Measurements from ENCODE around the gene KRTAP2-3. TPM values are rescaled to one million over a fixed set of nuclear protein-coding genes. Genes with fewer than 3 reads are reported as not detected.

KRTAP2-3 gene
- total and polyA plus RNA-seq, 2 of the 4 experiments (the other 2 are of a cell fraction): 1.4 to 35.2 TPM

DNA sequence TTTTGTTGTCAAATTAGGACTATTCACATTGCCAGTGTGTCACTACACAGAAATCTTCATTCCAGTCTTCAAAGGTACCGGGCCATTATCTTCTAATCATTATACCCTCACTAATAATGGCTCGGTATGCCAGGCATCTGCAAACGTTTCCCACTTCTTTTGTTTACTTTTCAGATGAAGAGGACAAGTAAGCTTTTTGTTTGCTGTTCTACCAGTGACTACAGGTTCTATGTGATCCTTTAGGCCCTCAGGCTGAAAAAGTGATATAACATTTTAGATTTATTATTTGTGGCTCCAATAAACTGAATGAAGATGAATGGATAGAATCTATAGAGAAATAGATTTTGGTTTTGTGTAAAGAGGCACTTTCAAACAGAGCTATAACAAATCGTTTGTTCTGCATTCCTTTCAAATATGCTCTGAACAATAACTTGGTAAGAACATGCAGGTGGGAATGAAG, 50.6 kb downstream of the KRTAP2-3 start:
- in situ Hi-C loops (cut with MboI; ENCODE audit: low sequenced_read_pairs): no loop called here
- Histone ChIP-seq H2BK20ac (ENCODE audit: low read depth, low read length) (no peak overlapping the region), H3K56ac (ENCODE audit: extremely low read depth, insufficient read depth, low read length) (no peak overlapping the region), H3K27ac (ENCODE audit: insufficient read depth, low read length) (no peak overlapping the region), H2BK15ac (ENCODE audit: low read depth, low read length) (no peak overlapping the region), H4K8ac (ENCODE audit: low read depth in 2 of 2, low read length in 2 of 2) (no peak overlapping the region), H3K23ac (ENCODE audit: low read depth, low read length) (no peak overlapping the region), H2AFZ (replicated peaks; ENCODE audit: low read length, poor library complexity) (no peak overlapping the region), H3K27me3 (ENCODE audit: control insufficient read depth, insufficient read depth, low read length) (no peaks in the 10 kb centered on the region), H3K9me1 (ENCODE audit: insufficient read depth, low read length) (no peaks in the 10 kb centered on the region; the same call in 1 of the 2 replicates), H4K5ac (ENCODE audit: low read depth, low read length) (no peak overlapping the region), H4K91ac (ENCODE audit: insufficient read depth, low read depth, low read length) (no peak overlapping the region), H3K18ac (ENCODE audit: low read depth, low read length) (no peak overlapping the region), H3K9ac (ENCODE audit: low read depth, low read length) (no peak overlapping the region), H3K9me3 (ENCODE audit: control insufficient read depth, insufficient read depth, low read length) (no peaks in the 10 kb centered on the region), H3K4me2 (ENCODE audit: low read depth, low read length) (no peak overlapping the region), H3K4ac (ENCODE audit: low read depth, low read length) (no peak overlapping the region), H2BK5ac (ENCODE audit: low read depth, low read length, poor library complexity, severe bottlenecking) (no peak overlapping the region), H2AK5ac (ENCODE audit: low read depth, low read length) (no peak overlapping the region), H3K79me1 (ENCODE audit: low read depth in 1 of 2, low read length in 2 of 2) (no peaks in the 10 kb centered on the region), H2BK120ac (ENCODE audit: low read depth, low read length) (no peak overlapping the region), H3K14ac (replicated peaks; ENCODE audit: low read depth, low read length) (no peak overlapping the region), H4K20me1 (ENCODE audit: insufficient read depth, low read length) (no peaks in the 10 kb centered on the region), H3K4me1 (ENCODE audit: control insufficient read depth, insufficient read depth, low read length) (peaks cover 1% of the 10 kb centered on the region; the same call in 1 of the 2 replicates), H3K4me3 (ENCODE audit: insufficient read depth, low read depth, low read length) (no peak overlapping the region), H3K36me3 (ENCODE audit: control insufficient read depth, insufficient read depth, low read length) (no peaks in the 10 kb centered on the region), H2AK9ac (replicated peaks; ENCODE audit: low read depth, low read length, poor library complexity) (no peak overlapping the region)
- dilution Hi-C loops (cut with HindIII; ENCODE audit: low sequenced_read_pairs, unreplicated experiment): no loop called here
- ChIA-PET POLR2A (ENCODE audit: unreplicated experiment) (no interaction called here), CTCF (interaction anchor here (0.6 to 0.9 kb wide), 2 partner anchors 11 to 18 kb away, joined by 3 to 6 read pairs; no protein-coding TSS in a partner anchor)
- WGBS, 2 experiments (ENCODE audit: extremely low coverage in 2 of 2, insufficient read length in 1 of 2): no CpG with 5 or more reads among the region's 4 CpGs
- ATAC-seq (ENCODE audit: low read depth): no peak
- no peak for TF ChIP-seq RFX5 (IDR thresholded peaks at IDR 0.05; ENCODE audit: low read depth, low read length)
- no peak for TF ChIP-seq MXI1 (IDR thresholded peaks at IDR 0.05; ENCODE audit: borderline replicate concordance, low read depth, low read length)
- no peak for TF ChIP-seq FOS (IDR thresholded peaks at IDR 0.05; ENCODE audit: low read depth, low read length)
- intact Hi-C loops (cut with micrococcal nuclease): no loop called here
- no TSS peak for BruUV-seq (replicated peaks)
- no peak for DNase-seq

Other genes with a start within 250 kb of the KRTAP2-3 start
Only the 30 nearest of the 38 such genes appear.
- not detected in 2 replicates for gene KRT20, start 174.9 kb downstream of the KRTAP2-3 start, total RNA-seq (2012; rRNA removed)
- gene KRT20, start 174.9 kb downstream of the KRTAP2-3 start, polyA plus RNA-seq (2012; rRNA removed): not detected in 2 replicates
- gene KRT23, start 122.5 kb downstream of the KRTAP2-3 start, total RNA-seq (2012; rRNA removed): 0.28 and 0.36 TPM in 2 replicates
- 0.32 and 0.39 TPM in 2 replicates for gene KRT23, start 122.5 kb downstream of the KRTAP2-3 start, polyA plus RNA-seq (2012; rRNA removed)
- gene KRT39, start 93.2 kb downstream of the KRTAP2-3 start, total RNA-seq (2012; rRNA removed): not detected in 2 replicates
- gene KRT39, start 93.2 kb downstream of the KRTAP2-3 start, polyA plus RNA-seq (2012; rRNA removed): 0.15 TPM in 1 of 2 replicates, not detected in the other
- not detected in 2 replicates for gene KRT40, start 75.8 kb downstream of the KRTAP2-3 start, total RNA-seq (2012; rRNA removed)
- gene KRT40, start 75.8 kb downstream of the KRTAP2-3 start, polyA plus RNA-seq (2012; rRNA removed): not detected in 2 replicates
- not detected in 2 replicates for gene KRTAP3-3, start 66.0 kb downstream of the KRTAP2-3 start, total RNA-seq (2012; rRNA removed)
- gene KRTAP3-3, start 66.0 kb downstream of the KRTAP2-3 start, polyA plus RNA-seq (2012; rRNA removed): not detected in 2 replicates
- gene KRTAP3-2, start 60.2 kb downstream of the KRTAP2-3 start, total RNA-seq (2012; rRNA removed): not detected in 2 replicates
- not detected in 2 replicates for gene KRTAP3-2, start 60.2 kb downstream of the KRTAP2-3 start, polyA plus RNA-seq (2012; rRNA removed)
- not detected in 2 replicates for gene KRTAP3-1, start 51.0 kb downstream of the KRTAP2-3 start, total RNA-seq (2012; rRNA removed)
- not detected in 2 replicates for gene KRTAP3-1, start 51.0 kb downstream of the KRTAP2-3 start, polyA plus RNA-seq (2012; rRNA removed)
- gene KRTAP1-5, start 32.9 kb downstream of the KRTAP2-3 start, total RNA-seq (2012; rRNA removed): 33.1 and 34.8 TPM in 2 replicates
- gene KRTAP1-5, start 32.9 kb downstream of the KRTAP2-3 start, polyA plus RNA-seq (2012; rRNA removed): 27.0 and 35.9 TPM in 2 replicates
- not detected in 2 replicates for gene KRTAP1-4, start 29.9 kb downstream of the KRTAP2-3 start, total RNA-seq (2012; rRNA removed)
- not detected in 2 replicates for gene KRTAP1-4, start 29.9 kb downstream of the KRTAP2-3 start, polyA plus RNA-seq (2012; rRNA removed)
- not detected in 2 replicates for gene KRTAP1-3, start 25.2 kb downstream of the KRTAP2-3 start, total RNA-seq (2012; rRNA removed)
- not detected in 2 replicates for gene KRTAP1-3, start 25.2 kb downstream of the KRTAP2-3 start, polyA plus RNA-seq (2012; rRNA removed)
- 0.83 and 0.90 TPM in 2 replicates for gene KRTAP1-1, start 18.7 kb downstream of the KRTAP2-3 start, total RNA-seq (2012; rRNA removed)
- gene KRTAP1-1, start 18.7 kb downstream of the KRTAP2-3 start, polyA plus RNA-seq (2012; rRNA removed): 1.2 and 1.5 TPM in 2 replicates
- gene KRTAP2-1, start 12.8 kb downstream of the KRTAP2-3 start, total RNA-seq (2012; rRNA removed): not detected in 2 replicates
- gene KRTAP2-1, start 12.8 kb downstream of the KRTAP2-3 start, polyA plus RNA-seq (2012; rRNA removed): not detected in 2 replicates
- gene KRTAP2-2, start 4.9 kb downstream of the KRTAP2-3 start, total RNA-seq (2012; rRNA removed): not detected in 2 replicates
- gene KRTAP2-2, start 4.9 kb downstream of the KRTAP2-3 start, polyA plus RNA-seq (2012; rRNA removed): 0.17 TPM in 1 of 2 replicates, not detected in the other
- gene KRTAP2-4, start 5.8 kb upstream of the KRTAP2-3 start, total RNA-seq (2012; rRNA removed): not detected in 2 replicates
- gene KRTAP2-4, start 5.8 kb upstream of the KRTAP2-3 start, polyA plus RNA-seq (2012; rRNA removed): not detected in 2 replicates
- not detected in 2 replicates for gene KRTAP4-7, start 24.0 kb upstream of the KRTAP2-3 start, total RNA-seq (2012; rRNA removed)
- gene KRTAP4-7, start 24.0 kb upstream of the KRTAP2-3 start, polyA plus RNA-seq (2012; rRNA removed): 0.11 TPM in 1 of 2 replicates, not detected in the other
- gene KRTAP4-8, start 38.0 kb upstream of the KRTAP2-3 start, total RNA-seq (2012; rRNA removed): not detected in 2 replicates
- not detected in 2 replicates for gene KRTAP4-8, start 38.0 kb upstream of the KRTAP2-3 start, polyA plus RNA-seq (2012; rRNA removed)
- gene KRTAP4-16, start 42.1 kb upstream of the KRTAP2-3 start, total RNA-seq (2012; rRNA removed): not detected in 2 replicates
- gene KRTAP4-16, start 42.1 kb upstream of the KRTAP2-3 start, polyA plus RNA-seq (2012; rRNA removed): not detected in 2 replicates
- not detected in 2 replicates for gene KRTAP4-9, start 45.3 kb upstream of the KRTAP2-3 start, total RNA-seq (2012; rRNA removed)
- 0.24 TPM in 2 replicates for gene KRTAP4-9, start 45.3 kb upstream of the KRTAP2-3 start, polyA plus RNA-seq (2012; rRNA removed)
- not detected in 2 replicates for gene KRTAP4-11, start 58.3 kb upstream of the KRTAP2-3 start, total RNA-seq (2012; rRNA removed)
- not detected in 2 replicates for gene KRTAP4-11, start 58.3 kb upstream of the KRTAP2-3 start, polyA plus RNA-seq (2012; rRNA removed)
- 0.18 TPM in 1 of 2 replicates, not detected in the other for gene KRTAP4-12, start 64.1 kb upstream of the KRTAP2-3 start, total RNA-seq (2012; rRNA removed)
- gene KRTAP4-12, start 64.1 kb upstream of the KRTAP2-3 start, polyA plus RNA-seq (2012; rRNA removed): 1.0 and 1.1 TPM in 2 replicates
- gene KRTAP4-6, start 80.4 kb upstream of the KRTAP2-3 start, total RNA-seq (2012; rRNA removed): not detected in 2 replicates
- gene KRTAP4-6, start 80.4 kb upstream of the KRTAP2-3 start, polyA plus RNA-seq (2012; rRNA removed): not detected in 2 replicates
- gene KRTAP4-5, start 89.7 kb upstream of the KRTAP2-3 start, total RNA-seq (2012; rRNA removed): not detected in 2 replicates
- gene KRTAP4-5, start 89.7 kb upstream of the KRTAP2-3 start, polyA plus RNA-seq (2012; rRNA removed): not detected in 2 replicates
- gene KRTAP4-4, start 100.6 kb upstream of the KRTAP2-3 start, total RNA-seq (2012; rRNA removed): not detected in 2 replicates
- not detected in 2 replicates for gene KRTAP4-4, start 100.6 kb upstream of the KRTAP2-3 start, polyA plus RNA-seq (2012; rRNA removed)
- gene KRTAP4-3, start 108.1 kb upstream of the KRTAP2-3 start, total RNA-seq (2012; rRNA removed): not detected in 2 replicates
- gene KRTAP4-3, start 108.1 kb upstream of the KRTAP2-3 start, polyA plus RNA-seq (2012; rRNA removed): not detected in 2 replicates
- not detected in 2 replicates for gene KRTAP4-2, start 118.1 kb upstream of the KRTAP2-3 start, total RNA-seq (2012; rRNA removed)
- gene KRTAP4-2, start 118.1 kb upstream of the KRTAP2-3 start, polyA plus RNA-seq (2012; rRNA removed): not detected in 2 replicates
- not detected in 2 replicates for gene KRTAP4-1, start 124.8 kb upstream of the KRTAP2-3 start, total RNA-seq (2012; rRNA removed)
- not detected in 2 replicates for gene KRTAP4-1, start 124.8 kb upstream of the KRTAP2-3 start, polyA plus RNA-seq (2012; rRNA removed)
- not detected in 2 replicates for gene KRTAP9-1, start 129.8 kb upstream of the KRTAP2-3 start, total RNA-seq (2012; rRNA removed)
- not detected in 2 replicates for gene KRTAP9-1, start 129.8 kb upstream of the KRTAP2-3 start, polyA plus RNA-seq (2012; rRNA removed)
- not detected in 2 replicates for gene KRTAP9-2, start 166.5 kb upstream of the KRTAP2-3 start, total RNA-seq (2012; rRNA removed)
- not detected in 2 replicates for gene KRTAP9-2, start 166.5 kb upstream of the KRTAP2-3 start, polyA plus RNA-seq (2012; rRNA removed)
- not detected in 2 replicates for gene KRTAP9-3, start 172.3 kb upstream of the KRTAP2-3 start, total RNA-seq (2012; rRNA removed)
- gene KRTAP9-3, start 172.3 kb upstream of the KRTAP2-3 start, polyA plus RNA-seq (2012; rRNA removed): not detected in 2 replicates
- not detected in 2 replicates for gene KRTAP9-8, start 177.9 kb upstream of the KRTAP2-3 start, total RNA-seq (2012; rRNA removed)
- not detected in 2 replicates for gene KRTAP9-8, start 177.9 kb upstream of the KRTAP2-3 start, polyA plus RNA-seq (2012; rRNA removed)